Stomach smooth muscle (tissue), 2 donors: ENCODE results near the gene CCNL1.
"Not testable (repeated sequence)": the region's sequence is repeated elsewhere in the genome, so short reads cannot be mapped to it uniquely, and the experiment has no call there.

Experiments used
- H3K27ac ChIP-seq: one replicate; pipeline ENCODE4 v1.7.0; 2013; ENCODE audit warnings: mild to moderate bottlenecking, low read length, inconsistent platforms
- H3K27me3 ChIP-seq, 2 donors: one replicate each; pipeline ENCODE4 v1.7.0; 2013; ENCODE audit warnings: low read length in 2 of 2; ENCODE audit not compliant: insufficient read depth in 2 of 2, control insufficient read depth in 1 of 2
- H3K36me3 ChIP-seq, 2 donors: one replicate each; pipeline ENCODE4 v1.7.0; 2013; ENCODE audit warnings: low read length in 2 of 2; ENCODE audit not compliant: control insufficient read depth in 2 of 2, insufficient read depth in 2 of 2
- H3K4me1 ChIP-seq: one replicate; pipeline ENCODE4 v1.7.0; 2013; ENCODE audit warnings: low read length; ENCODE audit not compliant: control insufficient read depth, insufficient read depth
- H3K4me3 ChIP-seq, 2 donors: one replicate each; pipeline ENCODE4 v1.7.0; 2013; ENCODE audit warnings: low read length in 2 of 2
- H3K9ac ChIP-seq, 2 donors: one replicate each; pipeline ENCODE4 v1.7.0; 2013; ENCODE audit warnings: low read length in 2 of 2, mild to moderate bottlenecking in 1 of 2
- H3K9me3 ChIP-seq, 2 donors: one replicate each; pipeline ENCODE4 v1.7.0; 2013; ENCODE audit warnings: low read length in 2 of 2; ENCODE audit not compliant: control insufficient read depth in 2 of 2
- donor health status: healthy.
- donor health status: Pancreatic carcinoma.

CCNL1 gene

DNA sequence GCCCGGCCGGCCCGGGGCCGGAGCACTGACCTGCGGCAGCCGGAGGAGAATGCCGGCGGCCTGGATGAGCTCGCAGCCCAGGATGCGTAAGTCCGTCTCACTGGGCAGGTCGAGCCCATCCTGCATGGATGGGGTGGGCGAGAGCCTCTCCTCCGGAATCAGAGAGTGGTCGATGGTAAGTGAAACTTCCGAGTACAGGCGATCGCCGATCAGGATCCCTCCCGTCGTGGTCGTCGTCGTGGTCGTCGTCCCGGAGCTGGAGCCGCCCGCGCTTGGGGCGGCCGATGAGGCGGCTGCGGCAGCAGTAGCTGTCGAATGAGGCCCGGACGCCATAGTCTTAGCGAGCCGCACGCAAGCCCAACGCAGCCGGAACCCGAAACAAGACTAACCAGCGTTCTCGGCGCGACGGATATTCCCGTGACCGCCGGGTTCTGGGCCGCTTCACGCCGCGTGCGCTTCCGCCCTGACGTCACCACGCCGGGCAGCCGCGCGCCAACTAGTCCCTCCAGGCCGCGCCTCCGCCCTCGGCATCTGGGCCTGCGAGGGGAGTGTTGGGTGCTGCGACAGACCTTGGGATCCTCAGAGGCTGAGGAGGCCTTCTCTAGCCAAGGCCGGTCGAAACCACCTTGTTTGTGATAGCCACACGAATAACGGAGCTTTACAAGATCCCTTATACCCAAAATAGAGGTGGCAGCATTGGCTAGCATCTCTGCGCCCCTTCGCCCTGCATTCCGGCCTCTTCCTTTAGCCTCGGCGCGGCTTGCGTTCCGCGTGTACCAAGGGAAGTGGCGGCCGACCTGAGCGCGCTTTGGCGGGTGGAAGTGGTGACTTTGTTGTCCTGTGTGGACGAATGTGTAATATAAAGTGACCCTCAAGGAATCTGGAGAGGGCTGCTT, at the start of gene CCNL1:
Gene CCNL1 (minus strand): TSS at position 386 of the 896 bp plus-strand sequence. CDS start 53 bp downstream, at position 333.
- Histone ChIP-seq H3K36me3 (peaks cover 5 to 34% of the 10 kb centered on the region in 2 donors), H3K4me3 (peak within 1 kb of the TSS; percentile 96 to 99), H3K27ac (peak within 1 kb of the TSS; percentile 100), H3K4me1 (peaks cover 25% of the 10 kb centered on the region), H3K27me3 (no peaks in the 10 kb centered on the region), H3K9me3 (no peaks in the 10 kb centered on the region), H3K9ac (peak within 1 kb of the TSS; percentile 100)

DNA sequence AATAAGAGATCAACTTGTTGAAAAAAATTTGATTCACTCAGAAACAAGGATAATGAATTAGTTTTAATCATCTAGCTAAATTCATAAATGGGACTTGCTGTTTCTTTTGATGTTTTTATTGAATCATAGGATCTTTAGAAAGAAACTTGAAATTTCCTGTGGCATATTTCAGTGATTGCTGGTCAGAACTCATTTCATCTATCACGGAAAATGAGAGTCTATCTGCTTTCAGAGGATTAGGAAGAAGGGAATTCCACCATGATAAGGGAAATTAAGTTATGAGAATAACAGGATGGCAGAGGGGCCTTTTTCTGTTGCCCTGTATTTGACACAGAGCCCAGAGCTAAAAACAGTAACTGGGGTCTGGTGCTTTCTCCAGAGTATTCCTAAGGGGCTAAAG, 44.9 kb upstream of the CCNL1 start:
- Histone ChIP-seq H3K4me3 (no peak overlapping the region), H3K36me3 (no peaks in the 10 kb centered on the region), H3K4me1 (peaks cover 2% of the 10 kb centered on the region), H3K27ac (no peak overlapping the region), H3K9ac (no peak overlapping the region), H3K9me3 (no peaks in the 10 kb centered on the region), H3K27me3 (no peaks in the 10 kb centered on the region)

DNA sequence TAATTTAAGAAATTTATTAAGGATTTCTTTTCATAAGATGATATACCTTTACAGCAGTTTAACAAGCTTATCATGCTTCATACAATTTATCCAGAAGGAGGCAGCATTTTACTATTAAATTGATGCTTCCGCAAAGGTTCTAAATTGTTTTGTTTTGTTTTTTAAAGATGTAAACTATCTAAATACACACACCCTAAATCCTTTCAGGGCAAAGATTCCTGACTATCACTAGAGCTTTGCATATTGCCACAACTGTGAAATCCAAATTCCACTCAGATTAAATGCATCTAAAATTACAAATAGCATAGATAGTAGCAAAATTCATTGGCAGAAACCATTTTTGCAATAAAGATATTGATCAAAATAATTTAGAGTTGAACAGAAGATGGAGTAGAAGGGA, 44.5 kb upstream of the CCNL1 start:
- H3K9me3 ChIP-seq = no peaks in the 10 kb centered on the region
- H3K27me3 ChIP-seq = no peaks in the 10 kb centered on the region
- no peak overlapping the region for H3K9ac ChIP-seq
- H3K4me1 ChIP-seq = peaks cover 2% of the 10 kb centered on the region
- H3K36me3 ChIP-seq = no peaks in the 10 kb centered on the region
- no peak overlapping the region for H3K27ac ChIP-seq
- H3K4me3 ChIP-seq = peak overlapping the region; percentile 23 to 49

DNA sequence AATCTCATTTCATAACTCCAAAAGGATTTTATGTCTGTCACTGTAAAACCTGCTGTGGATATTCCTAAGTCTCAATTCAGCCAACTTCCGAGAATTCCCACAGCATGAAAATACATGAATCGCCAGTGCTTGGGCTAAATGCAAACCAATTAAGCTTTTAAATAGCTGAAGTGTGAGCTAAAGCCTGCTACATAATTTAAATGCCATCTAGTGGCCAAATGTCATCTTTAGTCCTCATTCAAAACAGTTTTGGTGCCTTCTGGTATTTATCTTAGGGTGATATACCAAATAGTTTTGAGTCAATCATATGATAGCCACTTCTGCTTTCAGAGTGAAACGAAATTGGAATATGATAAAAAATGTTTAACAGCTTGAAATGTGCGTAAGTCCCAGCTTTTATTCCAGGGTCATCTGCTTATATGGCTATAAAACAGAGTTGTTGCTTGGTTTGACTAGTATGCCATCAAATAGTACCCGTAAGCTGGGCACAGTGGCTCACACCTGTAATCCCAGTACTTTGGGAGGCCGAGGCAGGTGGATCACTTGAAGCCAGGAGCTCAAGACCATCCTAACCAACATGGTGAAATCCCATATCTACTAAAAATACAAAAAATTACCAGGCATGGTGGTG, 41.8 kb upstream of the CCNL1 start:
- Histone ChIP-seq H3K27ac (no peak overlapping the region), H3K27me3 (no peaks in the 10 kb centered on the region), H3K4me3 (peak overlapping the region in 1 of 2 donors; percentile 3), H3K4me1 (peaks cover 2% of the 10 kb centered on the region), H3K9me3 (no peaks in the 10 kb centered on the region), H3K9ac (no peak overlapping the region), H3K36me3 (no peaks in the 10 kb centered on the region)

DNA sequence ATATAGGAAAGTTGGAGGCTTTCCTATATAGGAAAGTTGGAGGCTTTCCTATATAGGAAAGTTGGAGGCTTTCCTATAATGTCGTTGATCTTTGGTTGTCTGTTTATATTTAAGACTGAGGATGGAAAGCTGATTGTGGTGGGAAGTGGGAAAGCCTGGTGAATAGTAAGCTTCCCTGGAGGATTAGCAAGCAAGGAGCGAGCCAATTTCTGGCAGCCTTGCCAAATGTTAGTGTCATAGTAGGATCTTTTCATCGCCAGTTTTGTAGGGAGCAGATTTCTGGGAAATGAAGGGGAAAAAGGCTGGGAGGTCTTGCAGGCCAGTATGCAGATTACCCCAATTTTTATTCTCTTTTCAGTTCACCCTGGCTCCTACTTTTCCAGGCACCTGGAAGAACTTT, 39.9 kb upstream of the CCNL1 start:
- H3K27me3 ChIP-seq = no peaks in the 10 kb centered on the region
- H3K9ac ChIP-seq = no peak overlapping the region
- no peaks in the 10 kb centered on the region for H3K36me3 ChIP-seq
- peaks cover 2% of the 10 kb centered on the region for H3K4me1 ChIP-seq
- no peaks in the 10 kb centered on the region for H3K9me3 ChIP-seq
- H3K27ac ChIP-seq = no peak overlapping the region
- no peak overlapping the region for H3K4me3 ChIP-seq

DNA sequence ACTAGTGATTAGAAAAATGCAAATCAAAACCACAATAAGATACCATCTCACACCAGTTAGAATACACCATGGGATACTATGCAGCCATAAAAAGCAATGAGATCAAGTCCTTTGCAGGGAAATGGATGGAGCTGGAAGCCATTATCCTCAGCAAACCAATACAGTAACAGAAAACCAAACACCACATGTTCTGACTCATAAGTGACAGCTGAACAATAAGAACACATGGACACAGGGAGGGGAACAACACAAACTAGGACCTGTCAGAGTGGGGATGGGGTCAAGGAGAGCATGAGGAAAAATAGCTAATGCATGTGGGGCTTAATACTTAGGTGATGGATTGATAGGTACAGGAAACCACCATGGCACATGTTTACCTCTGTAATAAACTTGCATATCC, 36.0 kb upstream of the CCNL1 start:
- Histone ChIP-seq H3K4me1 (no peaks in the 10 kb centered on the region), H3K36me3 (no peaks in the 10 kb centered on the region), H3K9me3 (no peaks in the 10 kb centered on the region), H3K27me3 (no peaks in the 10 kb centered on the region), H3K27ac (no peak overlapping the region), H3K4me3 (no peak overlapping the region), H3K9ac (no peak overlapping the region)

DNA sequence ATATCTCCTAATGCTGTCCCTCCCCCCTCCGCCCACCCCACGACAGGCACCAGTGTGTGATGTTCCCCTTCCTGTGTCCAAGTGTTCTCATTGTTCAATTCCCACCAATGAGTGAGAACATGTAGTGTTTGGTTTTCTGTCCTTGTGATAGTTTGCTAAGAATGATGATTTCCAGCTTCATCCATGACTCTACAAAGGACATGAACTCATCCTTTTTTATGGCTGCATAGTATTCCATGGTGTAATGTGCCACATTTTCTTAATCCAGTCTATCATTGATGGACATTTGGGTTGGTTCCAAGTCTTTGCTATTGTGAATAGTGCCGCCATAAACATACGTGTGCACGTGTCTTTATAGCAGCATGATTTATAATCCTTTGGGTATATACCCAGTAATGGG, 31.2 kb upstream of the CCNL1 start:
- H3K9me3 ChIP-seq, H3K4me1 ChIP-seq, H3K27me3 ChIP-seq, H3K27ac ChIP-seq, H3K36me3 ChIP-seq, H3K4me3 ChIP-seq, H3K9ac ChIP-seq: not testable (repeated sequence)

DNA sequence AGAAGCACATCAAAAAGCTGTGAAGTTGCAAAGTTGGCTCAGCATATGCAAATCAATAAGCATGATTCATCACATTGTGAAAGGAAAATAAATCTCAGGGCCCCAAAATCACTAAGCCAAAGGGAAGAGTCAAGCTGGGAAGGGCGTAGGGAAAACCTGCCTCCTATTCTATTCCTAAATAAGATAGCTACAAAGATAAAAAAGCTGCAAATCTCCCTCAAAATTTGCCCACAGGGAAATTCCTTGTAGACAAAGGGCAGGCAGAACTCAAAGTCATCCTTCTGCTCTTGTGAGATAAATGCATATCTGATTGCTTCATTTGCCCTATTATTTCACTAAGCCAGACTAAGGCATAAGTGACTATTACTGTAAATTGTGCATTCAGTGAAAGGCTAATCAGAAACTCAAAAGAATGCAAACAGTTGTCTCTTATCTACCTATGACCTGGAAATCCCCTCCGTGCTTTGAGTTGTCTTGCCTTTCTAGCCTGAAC, 30.5 kb upstream of the CCNL1 start:
- no peak overlapping the region for H3K27ac ChIP-seq
- H3K27me3 ChIP-seq = no peaks in the 10 kb centered on the region
- no peaks in the 10 kb centered on the region for H3K4me1 ChIP-seq
- H3K36me3 ChIP-seq = peaks cover 0 to 7% of the 10 kb centered on the region in 2 donors
- no peak overlapping the region for H3K4me3 ChIP-seq
- H3K9ac ChIP-seq = no peak overlapping the region
- H3K9me3 ChIP-seq = peaks cover 0 to 3% of the 10 kb centered on the region in 2 donors

DNA sequence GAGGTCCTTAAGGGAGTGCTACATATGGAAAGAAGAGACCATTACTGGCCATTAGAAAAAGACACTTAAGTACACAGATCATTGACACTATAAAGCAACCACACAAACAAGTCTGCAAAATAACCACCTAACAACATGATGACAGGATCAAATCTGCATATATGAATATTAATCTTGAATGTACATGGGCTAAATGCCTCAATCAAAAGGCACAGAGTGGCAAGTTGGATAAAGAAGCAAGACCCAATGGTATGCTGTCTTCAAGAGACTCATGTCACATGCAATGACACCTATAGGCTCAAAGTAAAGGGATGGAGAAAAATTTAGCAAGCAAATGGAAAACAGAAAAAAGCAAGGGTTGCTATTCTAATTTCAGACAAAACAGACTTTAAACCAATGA, 28.4 kb upstream of the CCNL1 start:
- H3K9me3 ChIP-seq = peaks cover 0 to 3% of the 10 kb centered on the region in 2 donors
- H3K36me3 ChIP-seq = peaks cover 2 to 8% of the 10 kb centered on the region in 2 donors
- H3K27me3 ChIP-seq = no peaks in the 10 kb centered on the region
- no peak overlapping the region for H3K4me3 ChIP-seq
- H3K9ac ChIP-seq = no peak overlapping the region
- no peak overlapping the region for H3K27ac ChIP-seq
- no peaks in the 10 kb centered on the region for H3K4me1 ChIP-seq

DNA sequence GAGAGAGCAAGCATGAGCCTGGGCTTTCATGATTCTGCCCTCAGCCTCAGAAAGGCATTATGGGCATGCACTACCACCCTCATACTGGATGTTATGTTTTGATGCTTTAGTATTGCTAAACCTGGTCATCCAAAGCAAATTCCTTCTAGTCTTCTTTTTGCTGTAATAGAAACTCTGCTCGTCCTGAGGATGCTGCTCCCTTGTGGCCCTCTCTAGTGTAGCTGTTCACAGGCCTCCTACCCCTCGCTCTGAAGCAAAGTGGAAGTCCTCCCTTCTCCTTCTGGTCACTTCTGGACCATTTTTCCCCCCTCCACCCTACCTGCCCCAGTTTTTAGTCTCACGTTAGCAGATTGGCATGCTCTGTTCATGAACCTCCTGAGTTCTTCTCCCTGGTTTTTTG, 22.9 kb upstream of the CCNL1 start:
- Histone ChIP-seq H3K9ac (no peak overlapping the region), H3K9me3 (no peaks in the 10 kb centered on the region), H3K36me3 (peaks cover 2 to 8% of the 10 kb centered on the region in 2 donors), H3K27ac (no peak overlapping the region), H3K4me3 (no peak overlapping the region), H3K27me3 (no peaks in the 10 kb centered on the region), H3K4me1 (no peaks in the 10 kb centered on the region)

DNA sequence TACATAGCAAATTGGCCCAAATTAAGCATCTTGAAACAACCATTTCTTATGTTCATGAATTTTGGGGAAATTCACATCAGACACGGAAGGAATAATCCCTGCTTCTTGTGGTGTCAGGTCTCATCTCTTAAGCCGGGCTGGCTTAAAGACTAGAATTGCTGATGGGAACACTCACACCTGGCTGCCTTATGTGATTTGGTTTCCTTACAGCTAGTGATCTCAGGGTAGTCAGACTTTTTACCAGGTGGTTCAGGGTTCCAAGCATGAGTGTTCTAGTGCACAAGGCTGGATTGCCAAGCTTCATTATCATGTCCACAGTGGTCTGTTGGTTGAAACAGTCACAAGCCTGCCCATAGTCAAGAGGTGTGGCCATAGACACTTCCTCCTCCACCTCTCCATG, 20.3 kb upstream of the CCNL1 start:
- Histone ChIP-seq H3K4me1 (peaks cover 7% of the 10 kb centered on the region), H3K27me3 (no peaks in the 10 kb centered on the region), H3K4me3 (no peak overlapping the region), H3K9me3 (no peaks in the 10 kb centered on the region), H3K9ac (no peak overlapping the region), H3K36me3 (peaks cover 0 to 2% of the 10 kb centered on the region in 2 donors), H3K27ac (no peak overlapping the region)
